Skin epidermis (tissue), 12 donors: ENCODE results near the gene NEFH.
"Not testable (repeated sequence)": the region's sequence is repeated elsewhere in the genome, so short reads cannot be mapped to it uniquely, and the experiment has no call there.

Experiments used
- H3K27ac ChIP-seq, 21 experiments: fragments of 200-600 bp; sonication (generic) in 11 of 21; one replicate each; pipeline ENCODE4 v1.5.0; 2020; ENCODE audit warnings: mild to moderate bottlenecking in 3 of 21, inconsistent platforms in 2 of 21, moderate library complexity in 2 of 21
- H3K4me3 ChIP-seq, 7 experiments: fragments of 200-600 bp; sonication (generic) in 2 of 7; one replicate each; pipeline ENCODE4 v1.5.0; 2020; ENCODE audit warnings: inconsistent platforms in 2 of 7, mild to moderate bottlenecking in 2 of 7, moderate library complexity in 1 of 7

NEFH gene

GRCh38 chr22:29487426-29487986 lies 7.5 kb downstream of the NEFH start:
- H3K27ac ChIP-seq = no peak overlapping the region
- no peak overlapping the region for H3K4me3 ChIP-seq

- H3K27ac ChIP-seq, H3K4me3 ChIP-seq: not testable (repeated sequence)
These were observed 9.2 kb downstream of the NEFH start for GRCh38 chr22:29489127-29489780.

DNA sequence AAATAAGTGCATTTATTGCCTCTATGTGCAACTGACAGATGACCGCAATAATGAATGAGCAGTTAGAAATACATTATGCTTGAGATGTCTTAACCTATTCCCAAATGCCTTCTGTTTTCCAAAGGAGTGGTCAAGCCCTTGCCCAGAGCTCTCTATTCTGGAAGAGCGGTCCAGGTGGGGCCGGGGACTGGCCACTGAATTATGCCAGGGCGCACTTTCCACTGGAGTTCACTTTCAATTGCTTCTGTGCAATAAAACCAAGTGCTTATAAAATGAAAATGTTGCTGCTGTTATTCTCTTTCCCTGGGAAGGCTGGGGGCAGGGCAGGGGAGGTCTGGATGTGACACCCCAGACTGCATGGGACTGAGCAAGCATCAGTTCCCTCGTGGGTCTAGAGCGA lies 11.0 kb downstream of the NEFH start:
- H3K4me3 ChIP-seq = no peak overlapping the region
- H3K27ac ChIP-seq = no peak overlapping the region

DNA sequence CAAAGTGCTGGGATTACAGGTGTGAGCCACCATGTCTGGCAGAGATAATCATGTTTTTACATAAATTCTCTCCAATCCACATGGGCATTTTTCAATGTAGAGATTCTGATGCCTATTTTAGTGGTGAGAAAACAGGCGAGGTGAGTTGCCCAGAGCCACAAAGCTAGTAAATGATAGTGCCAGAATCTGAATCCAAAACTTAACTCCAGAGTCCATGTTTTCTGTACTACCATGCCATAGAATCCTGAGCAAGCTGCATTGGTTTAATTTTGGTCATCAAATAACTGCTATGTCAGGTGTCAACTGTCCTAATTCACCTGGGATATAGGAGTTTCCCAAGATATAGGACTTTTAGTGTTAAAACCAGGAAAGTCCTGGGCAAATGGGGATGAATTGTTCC lies 13.6 kb downstream of the NEFH start:
- no peak overlapping the region for H3K27ac ChIP-seq

GRCh38 chr22:29499852-29500251 lies 19.8 kb downstream of the NEFH start:
- no peak overlapping the region for H3K27ac ChIP-seq
- no peak overlapping the region for H3K4me3 ChIP-seq

More for the DNA sequence above, 13.6 kb downstream of the NEFH start:
- no peak overlapping the region for H3K4me3 ChIP-seq

DNA sequence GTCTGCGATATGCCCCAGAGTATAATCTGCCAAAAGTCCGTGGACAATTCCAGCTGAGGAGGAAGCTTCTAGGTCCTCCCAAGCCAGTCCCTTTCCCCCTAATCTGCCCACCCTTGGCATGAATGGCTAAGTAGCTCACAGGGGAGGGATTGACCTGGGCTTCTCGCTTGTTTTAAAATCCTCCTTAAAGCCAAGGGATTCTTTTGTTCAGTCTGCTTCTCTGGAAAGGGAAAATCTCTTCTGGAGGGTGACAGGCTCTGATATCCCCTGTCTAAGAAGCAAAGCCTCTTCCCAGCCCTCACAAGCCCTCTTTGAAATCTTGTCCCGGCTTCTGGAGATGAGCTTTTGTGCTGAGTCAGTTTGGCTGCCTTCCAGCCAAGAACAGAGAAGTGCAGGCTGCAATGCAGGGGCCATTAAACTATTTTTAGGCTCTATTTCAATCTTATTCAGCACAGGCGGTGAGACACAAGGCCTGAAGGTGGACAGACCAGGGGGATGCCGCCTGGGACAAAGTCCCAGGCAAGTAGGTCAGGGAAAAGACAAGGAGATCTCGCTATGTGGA lies 23.9 kb downstream of the NEFH start:
- peak overlapping the region in 1 of 21 experiments; percentile 17 for H3K27ac ChIP-seq
- H3K4me3 ChIP-seq = no peak overlapping the region

GRCh38 chr22:29509298-29509697 lies 29.3 kb downstream of the NEFH start:
- Histone ChIP-seq H3K4me3 (no peak overlapping the region), H3K27ac (no peak overlapping the region)

DNA sequence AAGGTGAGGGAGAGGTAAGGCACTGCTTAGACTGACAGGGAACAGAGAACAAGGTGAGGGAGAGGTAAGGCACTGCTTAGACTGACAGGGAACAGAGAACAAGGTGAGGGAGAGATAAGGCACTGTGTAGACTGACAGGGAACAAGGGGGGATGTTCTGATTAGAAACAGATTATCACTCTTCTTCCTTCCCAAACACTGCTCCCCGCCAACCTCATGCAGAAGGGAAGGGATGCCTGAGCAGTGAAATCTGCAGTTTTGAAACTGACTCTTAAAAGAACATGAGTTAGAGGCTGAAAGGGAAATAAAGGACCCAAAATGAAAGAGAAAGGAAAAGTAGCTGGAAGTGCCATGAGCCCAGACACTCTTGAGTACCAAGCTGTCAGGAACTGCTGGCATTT lies 29.8 kb downstream of the NEFH start:
- Histone ChIP-seq H3K4me3 (no peak overlapping the region), H3K27ac (no peak overlapping the region)

DNA sequence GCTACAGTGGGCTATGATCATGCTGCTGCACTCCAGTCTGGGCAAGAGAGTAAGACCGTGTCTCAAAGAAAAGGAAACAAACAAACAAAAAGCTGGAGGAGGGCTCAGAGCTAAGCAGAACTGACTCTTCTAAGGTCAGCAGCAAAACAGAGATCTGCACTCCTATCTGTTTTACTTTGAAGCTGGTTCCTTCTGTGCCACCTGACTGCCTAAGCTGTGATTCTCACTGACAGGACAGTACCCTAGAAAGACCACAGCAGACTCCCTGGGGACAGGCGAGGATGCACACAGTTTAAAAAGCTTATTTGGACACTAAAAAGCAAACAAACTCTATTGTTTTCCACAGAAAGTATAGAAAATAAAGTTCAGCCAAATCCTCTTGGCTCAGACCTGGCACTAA lies 30.5 kb downstream of the NEFH start:
- no peak overlapping the region for H3K27ac ChIP-seq
- no peak overlapping the region for H3K4me3 ChIP-seq

GRCh38 chr22:29511126-29511862 lies 31.3 kb downstream of the NEFH start:
- Histone ChIP-seq H3K4me3 (no peak overlapping the region), H3K27ac (no peak overlapping the region)

- Histone ChIP-seq H3K27ac (no peak overlapping the region), H3K4me3 (no peak overlapping the region)
These were observed 32.0 kb downstream of the NEFH start for GRCh38 chr22:29512031-29512430.

DNA sequence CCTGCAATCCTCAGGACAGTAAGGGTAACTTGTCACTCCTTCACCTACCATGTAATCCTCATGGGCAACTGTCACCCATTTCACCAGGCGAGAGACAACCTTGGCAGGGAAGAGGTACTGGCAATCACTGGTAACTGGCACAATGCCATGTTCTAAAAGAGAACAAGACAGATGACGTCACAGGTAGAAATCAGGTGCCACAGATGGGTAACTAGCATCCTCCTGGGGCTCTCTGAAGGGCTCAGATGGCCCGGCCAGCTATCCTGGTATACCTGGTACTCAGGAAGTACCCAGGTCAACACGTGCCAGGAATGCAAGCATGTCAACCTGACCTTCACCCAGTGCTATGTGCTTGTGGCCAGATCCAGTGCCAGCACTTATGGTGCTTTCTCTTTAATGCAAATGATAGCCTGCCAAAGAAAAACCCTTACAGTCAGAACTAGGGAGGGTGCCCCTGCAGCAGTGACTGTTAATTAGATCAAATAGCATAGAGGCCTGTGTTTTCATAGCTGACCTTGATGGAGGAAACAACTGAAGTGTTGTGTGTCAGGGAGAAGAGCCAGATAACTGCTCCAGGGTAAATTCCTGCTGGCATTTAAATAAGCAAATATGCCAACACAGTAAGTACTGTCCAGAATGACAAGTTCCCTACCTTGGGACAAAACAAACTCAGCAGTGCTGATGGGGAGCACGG lies 37.3 kb downstream of the NEFH start:
- no peak overlapping the region for H3K27ac ChIP-seq
- no peak overlapping the region for H3K4me3 ChIP-seq

DNA sequence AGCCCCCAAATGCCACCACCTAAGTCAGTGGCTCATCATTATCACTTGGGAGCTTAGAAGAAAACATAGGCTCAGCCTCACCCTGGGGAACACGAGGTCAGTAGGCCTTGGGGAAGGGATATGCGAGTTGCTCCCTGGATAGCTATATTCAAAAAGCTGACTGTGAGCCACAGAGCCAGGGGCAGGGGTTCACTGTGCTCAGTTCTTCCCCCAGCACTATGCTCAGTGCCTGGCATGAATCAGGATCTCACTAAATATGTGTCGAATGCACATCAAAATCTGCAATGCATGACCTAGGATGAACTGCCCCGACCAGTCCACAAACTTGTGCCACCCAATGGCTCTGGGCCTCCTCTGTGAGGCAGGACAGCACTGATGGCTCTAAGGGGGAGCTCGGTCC lies 38.4 kb downstream of the NEFH start:
- Histone ChIP-seq H3K27ac (no peak overlapping the region), H3K4me3 (no peak overlapping the region)

- Histone ChIP-seq H3K4me3 (no peak overlapping the region), H3K27ac (no peak overlapping the region)
These were observed 40.0 kb downstream of the NEFH start for GRCh38 chr22:29519996-29520395.

GRCh38 chr22:29520851-29521250 lies 40.8 kb downstream of the NEFH start:
- H3K27ac ChIP-seq = no peak overlapping the region

DNA sequence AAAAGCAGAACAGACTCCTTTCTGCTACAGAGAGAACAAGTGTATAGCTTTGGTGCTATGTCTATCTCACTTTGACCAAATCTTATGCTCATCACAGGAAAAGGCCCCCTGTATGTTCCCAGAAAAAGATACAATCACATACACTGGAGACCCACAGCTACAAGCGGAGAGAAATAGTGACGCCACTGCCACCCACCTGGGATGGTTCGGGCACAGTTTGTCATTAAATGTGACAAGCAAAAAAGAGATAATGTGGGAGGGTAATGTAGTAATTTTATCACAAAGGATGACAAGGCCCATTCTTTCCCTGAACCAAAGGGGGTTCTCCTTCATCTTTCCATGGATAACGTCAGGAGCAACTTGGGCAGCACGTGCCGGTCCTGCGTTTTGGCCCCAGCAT lies 41.5 kb downstream of the NEFH start:
- Histone ChIP-seq H3K4me3 (no peak overlapping the region), H3K27ac (no peak overlapping the region)

More at GRCh38 chr22:29520851-29521250, 40.8 kb downstream of the NEFH start:
- H3K4me3 ChIP-seq = no peak overlapping the region

GRCh38 chr22:29523761-29524160 lies 43.7 kb downstream of the NEFH start:
- no peak overlapping the region for H3K4me3 ChIP-seq
- no peak overlapping the region for H3K27ac ChIP-seq

DNA sequence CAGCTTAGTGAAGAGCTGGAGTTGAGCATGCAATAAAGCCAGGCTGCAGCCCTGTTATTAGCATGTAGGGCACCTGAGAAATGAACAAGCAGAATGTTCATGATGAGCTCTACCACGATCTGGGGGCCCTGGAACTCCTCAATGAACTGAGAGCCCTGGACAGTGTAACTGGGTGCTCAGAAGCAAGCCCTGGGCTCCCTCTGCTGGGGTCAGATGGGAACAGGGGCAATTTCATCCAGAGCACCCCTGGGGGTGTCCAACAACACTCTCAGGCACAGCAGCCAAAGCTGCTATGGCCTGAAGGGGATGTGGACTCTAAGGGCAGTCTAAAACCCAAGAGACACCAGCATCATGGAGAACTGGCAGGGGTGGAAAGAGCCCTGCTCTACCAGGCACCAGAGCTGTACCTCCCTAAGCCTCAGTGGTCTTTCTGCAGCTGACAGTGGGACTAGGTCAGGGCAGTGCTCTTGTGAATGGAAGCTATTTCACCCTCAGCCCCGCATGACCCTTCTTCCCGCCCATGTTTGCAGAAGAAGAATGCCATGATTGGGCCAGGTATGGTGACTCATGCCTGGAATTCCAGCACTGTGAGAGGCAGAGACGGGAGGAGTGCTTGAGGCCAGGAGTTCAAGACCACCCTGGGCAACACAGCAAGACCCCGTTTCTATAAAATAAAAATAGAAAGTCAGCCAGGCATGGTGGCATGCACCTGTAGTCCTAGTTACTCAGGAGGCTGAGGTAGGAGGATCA lies 44.6 kb downstream of the NEFH start:
- Histone ChIP-seq H3K27ac (no peak overlapping the region), H3K4me3 (no peak overlapping the region)

GRCh38 chr22:29528144-29528543 lies 48.1 kb downstream of the NEFH start:
- H3K4me3 ChIP-seq = no peak overlapping the region
- H3K27ac ChIP-seq = no peak overlapping the region

- Histone ChIP-seq H3K27ac (no peak overlapping the region), H3K4me3 (no peak overlapping the region)
These were observed 50.7 kb downstream of the NEFH start for GRCh38 chr22:29530716-29531115.
